Measurements from ENCODE around the gene SPOCK2. TPM values are rescaled to one million over a fixed set of nuclear protein-coding genes. Genes with fewer than 3 reads are reported as not detected.

SPOCK2 gene
- polyA plus RNA-seq, 1 donor from 2014 or later = 5.6 TPM

DNA sequence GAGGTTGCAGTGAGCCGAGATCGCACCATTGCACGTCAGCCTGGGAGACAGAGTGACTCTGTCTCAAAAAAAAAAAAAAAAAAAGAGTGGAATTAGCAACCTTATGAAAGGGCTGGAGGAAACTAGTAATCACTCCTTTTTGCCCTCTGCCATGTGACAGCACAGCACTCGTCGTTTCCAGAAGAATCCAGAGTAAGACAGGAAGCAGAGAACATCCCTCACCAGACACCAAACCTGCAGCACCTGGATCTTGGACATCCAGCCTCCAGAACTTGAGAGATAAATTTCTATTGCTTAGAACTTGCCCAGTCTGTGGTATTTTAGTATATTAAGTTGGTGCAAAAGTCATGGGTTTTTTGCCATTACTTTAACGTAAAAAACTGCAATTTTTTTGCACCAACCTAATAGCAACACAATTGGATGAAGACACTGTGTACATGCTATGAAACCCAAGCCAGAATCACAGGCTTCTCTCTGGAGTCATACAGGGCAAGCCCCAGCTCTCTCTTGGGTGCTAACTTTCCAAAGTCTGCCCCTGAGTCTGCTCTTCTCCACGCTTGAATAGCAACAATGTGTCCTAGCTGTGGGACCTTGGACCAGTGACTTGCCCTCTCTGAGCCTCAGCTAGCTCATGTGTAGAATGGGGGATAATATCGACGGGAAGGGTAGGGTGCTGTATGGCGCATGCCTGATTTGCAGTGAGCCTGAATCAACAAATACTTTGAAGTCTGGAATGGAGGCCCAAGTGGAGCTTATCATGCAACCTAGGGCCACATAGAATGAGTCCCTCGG, 69.1 kb downstream of the SPOCK2 start:
- H2AFZ ChIP-seq (ENCODE audit: low read depth, low read length) = no peak overlapping the region
- no peaks in the 10 kb centered on the region for H3F3A ChIP-seq (ENCODE audit: insufficient read depth, low read length, poor library complexity, severe bottlenecking)
- no peak overlapping the region for H3K4me3 ChIP-seq (ENCODE audit: low read length)
- H4K20me1 ChIP-seq (ENCODE audit: insufficient read depth) = no peaks in the 10 kb centered on the region
- no peaks in the 10 kb centered on the region for H3K9me3 ChIP-seq (ENCODE audit: low read length)
- TF ChIP-seq TAF1 (IDR thresholded peaks at IDR 0.05; ENCODE audit: low read depth) (no peak), RAD21 (conservative IDR thresholded peaks at IDR 0.05) (no peak), EP300 (conservative IDR thresholded peaks at IDR 0.05; ENCODE audit: poor library complexity, severe bottlenecking) (no peak), MXI1 (conservative IDR thresholded peaks at IDR 0.05; ENCODE audit: poor library complexity, severe bottlenecking) (no peak), EZH2 (IDR thresholded peaks at IDR 0.05; ENCODE audit: borderline replicate concordance, insufficient read depth, low read length, poor library complexity, severe bottlenecking) (no peak), SMC3 (conservative IDR thresholded peaks at IDR 0.05; ENCODE audit: poor library complexity) (no peak)
- TF ChIP-seq, protein P1, sequence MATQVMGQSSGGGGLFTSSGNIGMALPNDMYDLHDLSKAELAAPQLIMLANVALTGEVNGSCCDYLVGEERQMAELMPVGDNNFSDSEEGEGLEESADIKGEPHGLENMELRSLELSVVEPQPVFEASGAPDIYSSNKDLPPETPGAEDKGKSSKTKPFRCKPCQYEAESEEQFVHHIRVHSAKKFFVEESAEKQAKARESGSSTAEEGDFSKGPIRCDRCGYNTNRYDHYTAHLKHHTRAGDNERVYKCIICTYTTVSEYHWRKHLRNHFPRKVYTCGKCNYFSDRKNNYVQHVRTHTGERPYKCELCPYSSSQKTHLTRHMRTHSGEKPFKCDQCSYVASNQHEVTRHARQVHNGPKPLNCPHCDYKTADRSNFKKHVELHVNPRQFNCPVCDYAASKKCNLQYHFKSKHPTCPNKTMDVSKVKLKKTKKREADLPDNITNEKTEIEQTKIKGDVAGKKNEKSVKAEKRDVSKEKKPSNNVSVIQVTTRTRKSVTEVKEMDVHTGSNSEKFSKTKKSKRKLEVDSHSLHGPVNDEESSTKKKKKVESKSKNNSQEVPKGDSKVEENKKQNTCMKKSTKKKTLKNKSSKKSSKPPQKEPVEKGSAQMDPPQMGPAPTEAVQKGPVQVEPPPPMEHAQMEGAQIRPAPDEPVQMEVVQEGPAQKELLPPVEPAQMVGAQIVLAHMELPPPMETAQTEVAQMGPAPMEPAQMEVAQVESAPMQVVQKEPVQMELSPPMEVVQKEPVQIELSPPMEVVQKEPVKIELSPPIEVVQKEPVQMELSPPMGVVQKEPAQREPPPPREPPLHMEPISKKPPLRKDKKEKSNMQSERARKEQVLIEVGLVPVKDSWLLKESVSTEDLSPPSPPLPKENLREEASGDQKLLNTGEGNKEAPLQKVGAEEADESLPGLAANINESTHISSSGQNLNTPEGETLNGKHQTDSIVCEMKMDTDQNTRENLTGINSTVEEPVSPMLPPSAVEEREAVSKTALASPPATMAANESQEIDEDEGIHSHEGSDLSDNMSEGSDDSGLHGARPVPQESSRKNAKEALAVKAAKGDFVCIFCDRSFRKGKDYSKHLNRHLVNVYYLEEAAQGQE (IDR thresholded peaks at IDR 0.05; ENCODE audit: borderline replicate concordance) = no peak
- H3K27me3 ChIP-seq (ENCODE audit: insufficient read depth, low read depth, low read length) = no peaks in the 10 kb centered on the region
- H3K4me2 ChIP-seq (ENCODE audit: low read length) = no peak overlapping the region
- no peaks in the 10 kb centered on the region for H3K79me2 ChIP-seq (replicated peaks; ENCODE audit: insufficient read depth, low read length)
- no peaks in the 10 kb centered on the region for H3K9me2 ChIP-seq (ENCODE audit: insufficient read depth, low read length)
- H3K9ac ChIP-seq (ENCODE audit: low read length) = no peak overlapping the region
- H3K27ac ChIP-seq (ENCODE audit: low read length) = no peak overlapping the region
- no peaks in the 10 kb centered on the region for H3K36me3 ChIP-seq (ENCODE audit: insufficient read depth, low read length)

DNA sequence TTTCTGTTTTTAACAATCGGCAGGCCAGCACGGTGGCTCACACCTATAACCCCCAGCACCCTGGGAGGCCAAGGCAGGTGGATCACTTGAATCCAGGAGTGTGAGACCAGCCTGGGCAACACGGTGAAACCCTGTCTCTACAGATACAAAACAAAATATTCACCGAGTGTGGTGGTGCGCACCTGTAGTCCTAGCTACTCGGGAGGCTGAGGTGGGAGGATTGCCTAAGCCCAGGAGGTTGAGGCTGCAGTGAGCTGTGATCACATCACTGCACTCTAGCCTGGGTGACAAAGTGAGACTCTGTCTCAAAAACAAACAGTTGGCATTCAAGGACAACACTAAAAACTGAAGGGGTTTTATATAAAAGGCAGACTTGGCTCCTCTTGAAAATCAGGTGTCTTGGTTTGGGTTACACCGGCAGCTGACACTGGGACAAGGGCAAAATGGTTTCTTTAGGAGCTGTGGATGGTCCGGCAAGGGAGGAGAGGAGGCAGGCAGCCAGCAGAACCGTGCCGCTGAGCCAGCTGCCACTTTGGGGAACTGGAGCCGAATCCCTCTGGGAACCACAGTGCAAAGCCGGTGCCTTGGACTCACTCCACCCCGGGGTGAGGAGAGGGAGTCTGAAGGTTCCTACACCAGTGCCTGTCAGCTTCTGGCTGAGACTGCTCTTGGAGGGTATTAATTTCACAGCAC, 71.6 kb downstream of the SPOCK2 start:
- no peaks in the 10 kb centered on the region for H3K9me3 ChIP-seq (ENCODE audit: low read length)
- H3K36me3 ChIP-seq (ENCODE audit: insufficient read depth, low read length) = no peaks in the 10 kb centered on the region
- no peak for TF ChIP-seq TAF1 (IDR thresholded peaks at IDR 0.05; ENCODE audit: low read depth)
- no peak for TF ChIP-seq POLR2AphosphoS5 (IDR thresholded peaks at IDR 0.05)
- TF ChIP-seq EZH2 (IDR thresholded peaks at IDR 0.05; ENCODE audit: borderline replicate concordance, insufficient read depth, low read length, poor library complexity, severe bottlenecking) = no peak
- no peak for TF ChIP-seq EP300 (conservative IDR thresholded peaks at IDR 0.05; ENCODE audit: poor library complexity, severe bottlenecking)
- TF ChIP-seq, protein P1 (IDR thresholded peaks at IDR 0.05; ENCODE audit: borderline replicate concordance) = no peak
- no peak for TF ChIP-seq MXI1 (conservative IDR thresholded peaks at IDR 0.05; ENCODE audit: poor library complexity, severe bottlenecking)
- TF ChIP-seq CTCF (IDR thresholded peaks at IDR 0.05; ENCODE audit: poor library complexity, severe bottlenecking) = no peak
- TF ChIP-seq SMC3 (conservative IDR thresholded peaks at IDR 0.05; ENCODE audit: poor library complexity) = no peak
- TF ChIP-seq RAD21 (conservative IDR thresholded peaks at IDR 0.05) = no peak
- no peaks in the 10 kb centered on the region for H3K9me2 ChIP-seq (ENCODE audit: insufficient read depth, low read length)
- no peaks in the 10 kb centered on the region for H3K27me3 ChIP-seq (ENCODE audit: insufficient read depth, low read depth, low read length)
- no peaks in the 10 kb centered on the region for H4K20me1 ChIP-seq (ENCODE audit: insufficient read depth)
- no peak overlapping the region for H3K4me3 ChIP-seq (ENCODE audit: low read length)
- no peak overlapping the region for H3K9ac ChIP-seq (ENCODE audit: low read length)
- H3K79me2 ChIP-seq (replicated peaks; ENCODE audit: insufficient read depth, low read length) = no peaks in the 10 kb centered on the region
- no peak overlapping the region for H3K4me2 ChIP-seq (ENCODE audit: low read length)
- H2AFZ ChIP-seq (ENCODE audit: low read depth, low read length) = no peak overlapping the region
- no peak overlapping the region for H3K27ac ChIP-seq (ENCODE audit: low read length)
- H3F3A ChIP-seq (ENCODE audit: insufficient read depth, low read length, poor library complexity, severe bottlenecking) = no peaks in the 10 kb centered on the region
